HAP-1 (cell line): ENCODE data around the gene DCLK1.

ENCODE experiments used
- DNase-seq, 2 experiments: peaks; one replicate each; pipeline ENCODE4 v3.0.0-alpha.2; 2016 to 2020; ENCODE audit warnings: low spot score in 2 of 2
- H3K27me3 ChIP-seq: fragments of 250-450 bp; sonication (Bioruptor Pico); 2 replicates; pipeline ENCODE4 v1.5.1; 2020; ENCODE audit warnings: low read depth, mild to moderate bottlenecking, moderate library complexity
- H3K36me3 ChIP-seq: fragments of 250-450 bp; sonication (Bioruptor Pico); replicated peaks from 2 replicates; pipeline ENCODE4 v1.5.1; 2020; ENCODE audit warnings: mild to moderate bottlenecking
- H3K4me1 ChIP-seq: fragments of 250-450 bp; sonication (Bioruptor Pico); 2 replicates; pipeline ENCODE4 v1.5.1; 2020; ENCODE audit warnings: mild to moderate bottlenecking
- H3K4me3 ChIP-seq: fragments of 250-450 bp; sonication (Bioruptor Pico); 2 replicates; pipeline ENCODE4 v1.5.1; 2020; ENCODE audit warnings: mild to moderate bottlenecking, moderate library complexity
- H3K9me3 ChIP-seq: fragments of 250-450 bp; sonication (Bioruptor Pico); 2 replicates; pipeline ENCODE4 v1.5.1; 2020; ENCODE audit warnings: mild to moderate bottlenecking, moderate library complexity
- in situ Hi-C: fragments of 300-500 bp; cut with MboI; formaldehyde crosslinking; loops from 3 replicates; pipeline ENCODE4 v1.14.3; 2020; ENCODE audit warnings: low sequenced_read_pairs, inconsistent platforms, mixed read lengths

The DCLK1 gene

DNA sequence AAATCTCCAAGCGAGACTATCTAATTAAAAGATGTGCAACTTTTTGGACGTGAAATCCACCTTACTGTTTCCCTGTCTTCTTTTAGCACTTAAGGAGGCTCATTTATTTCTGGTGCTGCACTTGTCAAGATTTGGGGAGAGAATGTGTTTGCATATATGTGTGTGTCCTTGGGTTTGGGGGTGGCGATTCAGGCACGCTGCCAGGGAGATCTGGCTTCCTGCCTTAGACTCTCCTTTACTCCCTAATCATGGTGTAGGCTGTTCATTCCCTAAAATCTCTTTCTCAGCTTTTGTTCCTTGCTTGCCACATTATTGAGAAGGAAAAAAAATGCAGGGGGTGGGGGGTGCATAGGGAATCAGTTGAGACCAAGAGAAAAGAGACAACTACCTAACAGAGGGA, 271.2 kb downstream of the DCLK1 start:
- H3K27me3 ChIP-seq: no peaks in the 10 kb centered on the region
- no peak for DNase-seq
- in situ Hi-C loops: no loop called here

DNA sequence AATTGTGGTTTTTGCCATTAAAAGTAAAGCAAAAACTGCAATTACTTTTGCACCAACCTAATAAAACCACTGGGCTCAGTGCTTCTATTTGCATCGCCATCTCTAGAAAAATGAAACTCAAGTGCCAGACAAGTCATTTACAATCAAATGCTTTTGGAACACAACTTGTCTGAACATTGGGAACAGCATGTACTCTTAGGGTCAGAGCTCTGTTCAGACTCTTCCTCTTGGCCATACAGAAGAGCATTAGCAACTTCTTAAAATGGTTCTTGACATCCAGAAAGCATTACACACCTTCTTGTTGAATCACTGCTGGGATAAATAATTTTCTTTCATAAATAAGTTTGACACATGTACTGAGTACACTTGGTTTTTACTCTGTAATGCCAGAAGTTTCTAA, 272.5 kb downstream of the DCLK1 start:
- in situ Hi-C loops: no loop called here
- DNase-seq: no peak
- no peaks in the 10 kb centered on the region for H3K27me3 ChIP-seq
- H3K9me3 ChIP-seq: no peaks in the 10 kb centered on the region
- no peaks in the 10 kb centered on the region; the same call in 1 of the 2 replicates for H3K36me3 ChIP-seq
- no peak overlapping the region for H3K4me3 ChIP-seq
- peaks cover 14% of the 10 kb centered on the region for H3K4me1 ChIP-seq

More for the DNA sequence above, 271.2 kb downstream of the DCLK1 start:
- no peaks in the 10 kb centered on the region; the same call in 1 of the 2 replicates for H3K36me3 ChIP-seq
- H3K4me3 ChIP-seq: no peak overlapping the region
- H3K4me1 ChIP-seq: peaks cover 14% of the 10 kb centered on the region
- no peaks in the 10 kb centered on the region for H3K9me3 ChIP-seq

DNA sequence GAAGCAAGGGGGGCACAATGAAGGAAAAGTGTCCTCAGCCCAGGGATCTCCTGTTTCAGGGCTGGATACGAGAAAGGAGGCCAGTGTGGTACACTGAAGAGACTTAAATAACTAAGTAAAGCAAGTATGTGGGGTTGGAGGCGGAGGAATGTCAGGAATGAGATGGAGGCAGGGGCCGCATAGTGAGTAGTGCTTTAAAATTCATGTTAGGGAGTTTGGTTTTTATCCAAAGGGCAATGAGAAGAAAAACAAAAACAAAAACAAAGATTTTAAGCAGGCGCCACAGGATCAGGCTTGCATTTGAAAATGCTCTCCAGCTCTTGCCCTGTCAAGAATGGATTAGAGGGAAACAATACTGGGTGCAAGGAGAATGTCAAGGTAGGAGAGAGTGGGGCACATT, 273.4 kb downstream of the DCLK1 start:
- Histone ChIP-seq H3K27me3 (no peaks in the 10 kb centered on the region), H3K4me1 (peaks cover 14% of the 10 kb centered on the region), H3K36me3 (no peaks in the 10 kb centered on the region; the same call in 1 of the 2 replicates), H3K4me3 (no peak overlapping the region), H3K9me3 (no peaks in the 10 kb centered on the region)
- DNase-seq: no peak
- in situ Hi-C loops: no loop called here

DNA sequence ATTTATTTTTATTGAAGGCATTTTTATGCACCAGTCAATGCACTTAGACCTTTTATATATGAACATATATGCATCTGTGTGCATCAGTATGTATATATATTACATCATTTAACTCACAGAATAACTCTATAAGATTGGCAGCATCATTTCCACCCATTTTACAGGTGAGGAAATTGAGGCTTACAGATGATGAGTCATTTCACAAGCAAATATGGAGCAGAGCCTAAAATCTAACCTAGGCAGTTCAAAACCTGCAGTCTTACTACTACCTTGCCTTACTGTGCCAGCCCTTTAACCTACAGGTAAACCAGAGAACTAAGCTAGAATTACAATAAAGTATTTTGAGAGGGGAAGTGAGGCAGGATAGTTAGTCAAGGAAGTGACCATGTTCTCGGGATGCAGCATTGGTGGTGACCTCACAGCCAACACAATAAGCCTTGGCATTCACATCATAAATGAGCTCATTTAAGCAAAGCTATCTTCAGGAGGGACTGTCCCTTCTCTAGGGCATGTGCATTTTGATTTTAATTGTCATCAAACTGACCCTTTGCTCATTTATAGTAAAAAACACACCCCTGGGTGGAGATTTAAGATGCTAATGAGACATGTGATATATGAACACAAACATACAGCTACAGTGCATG, 274.3 kb downstream of the DCLK1 start:
- in situ Hi-C loops: no loop called here
- no peaks in the 10 kb centered on the region for H3K27me3 ChIP-seq
- H3K9me3 ChIP-seq: no peaks in the 10 kb centered on the region
- H3K4me1 ChIP-seq: peaks cover 14% of the 10 kb centered on the region
- no peak for DNase-seq
- H3K36me3 ChIP-seq: no peaks in the 10 kb centered on the region
- H3K4me3 ChIP-seq: no peak overlapping the region

DNA sequence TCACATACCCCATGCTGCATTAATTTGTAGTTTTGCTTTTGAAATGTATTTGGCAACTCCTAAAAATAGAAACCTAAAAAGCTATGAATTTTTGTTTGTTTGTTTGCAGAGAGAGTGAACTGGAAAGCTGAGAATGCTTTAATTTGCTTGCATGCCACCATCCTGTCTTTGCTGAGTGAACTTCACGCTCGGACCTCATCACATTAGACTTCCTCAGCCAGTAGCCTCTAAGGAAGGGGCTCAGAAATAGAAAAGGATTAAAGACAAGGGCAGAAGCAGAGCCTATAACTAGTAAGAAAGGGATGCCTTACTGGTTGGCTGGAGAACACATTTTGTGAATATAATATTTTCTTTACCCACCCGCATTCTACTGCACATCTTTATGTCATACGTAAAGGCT, 275.1 kb downstream of the DCLK1 start:
- no peaks in the 10 kb centered on the region for H3K27me3 ChIP-seq
- H3K36me3 ChIP-seq: no peaks in the 10 kb centered on the region
- H3K4me1 ChIP-seq: peaks cover 14% of the 10 kb centered on the region
- no peaks in the 10 kb centered on the region for H3K9me3 ChIP-seq
- no peak overlapping the region for H3K4me3 ChIP-seq
- in situ Hi-C loops: no loop called here
- DNase-seq: no peak

DNA sequence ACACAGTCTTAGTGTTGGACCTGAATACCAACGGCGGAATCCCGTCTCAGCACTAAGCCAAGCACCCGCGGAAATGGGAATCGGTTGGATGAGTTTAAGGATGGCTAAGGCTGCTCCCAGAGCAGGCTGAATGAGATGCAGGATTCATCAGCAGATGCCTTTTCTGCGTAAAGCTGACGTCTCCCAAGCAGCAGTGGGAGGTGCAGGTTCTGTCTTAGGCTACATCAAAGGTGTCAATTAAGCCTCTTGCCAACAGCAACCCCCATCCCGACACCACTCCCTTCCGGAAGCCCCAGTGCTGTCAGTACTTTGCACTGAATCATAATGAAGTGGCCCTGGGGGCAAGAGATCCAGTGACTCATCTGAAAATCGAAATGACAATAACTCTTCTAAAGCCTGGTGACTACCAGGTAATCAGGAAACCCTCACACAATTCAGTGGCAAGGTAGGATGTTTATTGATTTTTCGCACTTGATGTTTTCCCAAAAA, 275.6 kb downstream of the DCLK1 start:
- in situ Hi-C loops: no loop called here
- Histone ChIP-seq H3K4me3 (no peak overlapping the region), H3K4me1 (peaks cover 14% of the 10 kb centered on the region), H3K27me3 (no peaks in the 10 kb centered on the region), H3K9me3 (no peaks in the 10 kb centered on the region), H3K36me3 (no peaks in the 10 kb centered on the region)
- peak; percentile 61 to 75 for DNase-seq

DNA sequence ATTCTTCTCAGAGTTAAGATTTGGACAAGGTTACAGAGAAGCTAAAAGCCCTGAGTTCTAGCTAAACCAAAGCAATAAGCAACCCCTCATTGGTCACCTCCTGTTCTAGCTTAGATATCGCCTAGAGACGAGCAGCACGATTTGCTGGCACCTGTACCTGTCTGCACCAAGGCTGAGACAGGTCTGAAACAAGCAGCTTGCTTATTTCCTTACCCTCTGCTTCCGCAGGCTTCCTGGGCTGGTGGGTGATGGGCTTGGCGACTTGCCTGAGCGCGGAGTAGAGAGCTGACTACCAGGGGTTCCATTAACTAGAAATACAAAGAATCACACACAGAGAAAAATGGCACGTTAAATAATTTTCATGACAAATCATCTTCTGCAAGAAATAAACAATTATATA, 276.9 kb downstream of the DCLK1 start:
- Histone ChIP-seq H3K4me3 (no peak overlapping the region), H3K27me3 (no peaks in the 10 kb centered on the region), H3K4me1 (peaks cover 14% of the 10 kb centered on the region), H3K9me3 (no peaks in the 10 kb centered on the region), H3K36me3 (no peaks in the 10 kb centered on the region)
- DNase-seq: no peak
- in situ Hi-C loops: no loop called here

DNA sequence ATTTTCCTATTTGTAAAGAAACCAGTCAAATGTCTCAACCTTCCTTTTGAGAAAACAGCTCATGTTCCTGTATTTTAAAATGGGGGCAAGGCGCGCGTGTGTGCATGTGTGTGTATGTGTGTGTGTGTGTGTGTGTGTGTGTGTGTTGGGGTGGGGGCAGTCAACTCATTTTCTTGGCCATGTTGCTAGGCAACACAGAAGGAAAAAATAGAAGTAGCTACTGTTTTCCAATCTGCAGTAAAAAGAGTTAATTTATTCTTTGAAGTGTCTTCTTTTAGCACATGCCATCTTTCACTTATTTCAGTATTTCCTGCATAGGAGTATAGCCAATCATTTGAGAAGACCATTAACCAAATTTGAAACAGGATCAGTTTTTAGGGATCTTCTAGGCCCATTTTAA, 279.3 kb downstream of the DCLK1 start:
- no peaks in the 10 kb centered on the region for H3K9me3 ChIP-seq
- H3K36me3 ChIP-seq: no peaks in the 10 kb centered on the region
- H3K4me3 ChIP-seq: no peak overlapping the region
- in situ Hi-C loops: no loop called here
- peaks cover 14% of the 10 kb centered on the region for H3K4me1 ChIP-seq
- DNase-seq: no peak
- H3K27me3 ChIP-seq: no peaks in the 10 kb centered on the region

DNA sequence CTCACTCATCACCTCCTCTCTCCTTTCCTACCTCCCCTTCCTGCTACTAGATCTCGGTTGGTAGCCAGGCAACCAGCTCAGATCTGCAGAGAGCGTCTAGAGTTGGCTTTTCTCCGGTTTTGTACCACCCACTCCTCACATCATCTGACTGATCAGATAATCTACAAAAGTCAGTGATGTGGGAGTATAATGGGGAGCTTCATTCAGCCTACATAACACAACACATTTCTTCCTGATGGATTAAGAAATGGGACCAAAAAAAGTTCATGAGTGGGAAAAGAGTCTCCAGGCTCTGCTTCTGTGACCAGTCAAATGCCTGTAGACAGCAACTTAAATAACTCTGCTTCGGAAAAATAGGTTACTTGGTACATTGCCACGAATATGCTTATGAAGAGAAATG, 279.8 kb downstream of the DCLK1 start:
- no peak for DNase-seq
- H3K4me3 ChIP-seq: no peak overlapping the region
- no peaks in the 10 kb centered on the region for H3K36me3 ChIP-seq
- in situ Hi-C loops: no loop called here
- no peaks in the 10 kb centered on the region for H3K9me3 ChIP-seq
- H3K27me3 ChIP-seq: no peaks in the 10 kb centered on the region
- peaks cover 11% of the 10 kb centered on the region for H3K4me1 ChIP-seq

DNA sequence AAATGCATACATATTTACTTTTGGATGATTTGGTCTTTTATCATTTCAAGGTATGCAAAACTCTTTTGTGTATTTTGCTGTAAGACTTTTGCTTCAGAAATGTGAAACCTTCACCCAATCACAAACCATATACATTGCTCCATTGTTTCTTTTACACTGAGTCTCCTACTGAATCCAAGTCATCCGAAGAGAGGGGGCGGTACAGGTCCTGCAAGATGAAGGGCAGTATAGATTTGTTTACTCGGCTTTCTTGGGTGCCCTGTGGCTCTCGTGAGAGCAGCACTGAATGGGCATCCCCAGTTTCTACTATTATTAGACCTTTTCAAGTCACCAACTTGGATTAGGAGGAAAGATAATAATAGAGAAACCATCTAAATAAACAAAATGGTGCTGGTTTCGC, 280.6 kb downstream of the DCLK1 start:
- in situ Hi-C loops: no loop called here
- no peak for DNase-seq
- Histone ChIP-seq H3K27me3 (no peaks in the 10 kb centered on the region), H3K9me3 (no peaks in the 10 kb centered on the region), H3K4me3 (no peak overlapping the region), H3K36me3 (no peaks in the 10 kb centered on the region), H3K4me1 (peaks cover 3% of the 10 kb centered on the region)

DNA sequence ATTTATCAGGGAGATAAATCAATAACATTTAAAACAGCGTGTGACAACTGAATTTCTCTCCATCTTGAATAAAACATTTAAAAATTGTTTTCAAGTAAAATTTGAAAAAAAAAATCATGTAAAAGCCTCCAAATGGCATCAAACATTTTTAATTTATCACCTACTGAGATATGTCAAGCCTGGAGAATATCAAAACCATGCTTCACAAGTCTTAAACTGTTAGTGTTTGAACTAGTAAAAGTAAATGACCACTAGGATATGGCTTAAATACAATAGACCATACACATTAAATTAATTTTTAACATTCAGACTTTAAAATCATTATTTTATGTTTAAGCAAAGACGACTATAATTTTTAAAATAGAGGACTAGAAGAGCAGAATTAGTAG, 281.9 kb downstream of the DCLK1 start:
- DNase-seq: no peak
- no peaks in the 10 kb centered on the region for H3K4me1 ChIP-seq
- no peak overlapping the region for H3K4me3 ChIP-seq
- no peaks in the 10 kb centered on the region for H3K36me3 ChIP-seq
- in situ Hi-C loops: no loop called here
- no peaks in the 10 kb centered on the region for H3K9me3 ChIP-seq
- no peaks in the 10 kb centered on the region for H3K27me3 ChIP-seq

DNA sequence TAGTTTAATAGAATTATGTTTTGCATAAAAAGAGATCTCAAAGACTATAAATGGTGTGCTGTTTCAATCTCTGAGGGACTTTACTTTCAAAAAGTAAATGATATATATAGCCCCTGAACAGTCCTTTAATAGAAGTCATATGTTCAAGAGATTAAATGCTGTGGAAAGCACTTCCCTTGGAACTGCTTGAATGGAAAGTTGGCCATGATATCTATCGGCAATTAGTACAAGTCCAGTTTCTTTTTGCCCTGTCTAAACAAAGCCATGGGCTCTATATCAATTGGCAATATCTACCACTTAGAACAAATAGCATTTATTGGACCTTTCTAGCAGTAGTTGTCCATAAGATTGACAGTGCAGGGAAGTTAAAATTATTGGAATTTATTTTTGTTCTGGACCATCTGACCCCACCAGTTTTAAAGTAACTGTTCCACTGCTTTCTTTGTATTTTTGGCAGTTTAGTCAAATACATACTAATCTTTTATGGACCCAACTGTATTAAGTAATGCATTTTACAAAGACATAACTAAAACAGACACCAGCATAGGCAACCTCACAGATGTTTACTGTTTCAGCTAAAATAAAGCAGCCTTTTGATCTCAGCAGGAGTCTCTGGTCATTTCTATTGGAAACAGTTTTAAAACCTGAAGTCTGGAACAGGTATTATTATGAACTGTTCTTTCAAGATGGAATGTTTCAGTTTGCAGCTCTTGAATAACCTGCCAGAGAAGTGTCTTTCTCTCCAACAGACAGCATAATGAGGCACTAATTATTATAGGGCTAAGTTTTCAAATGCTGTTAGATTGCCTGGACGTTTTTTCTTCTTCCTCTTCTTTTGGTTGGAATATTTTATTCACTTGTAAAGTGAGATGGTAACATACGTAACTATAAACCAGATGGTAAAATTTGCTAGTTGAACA, 282.6 kb downstream of the DCLK1 start:
- DNase-seq: no peak
- H3K9me3 ChIP-seq: no peaks in the 10 kb centered on the region
- no peak overlapping the region for H3K4me3 ChIP-seq
- H3K4me1 ChIP-seq: no peaks in the 10 kb centered on the region
- H3K36me3 ChIP-seq: no peaks in the 10 kb centered on the region
- H3K27me3 ChIP-seq: no peaks in the 10 kb centered on the region
- in situ Hi-C loops: no loop called here

DNA sequence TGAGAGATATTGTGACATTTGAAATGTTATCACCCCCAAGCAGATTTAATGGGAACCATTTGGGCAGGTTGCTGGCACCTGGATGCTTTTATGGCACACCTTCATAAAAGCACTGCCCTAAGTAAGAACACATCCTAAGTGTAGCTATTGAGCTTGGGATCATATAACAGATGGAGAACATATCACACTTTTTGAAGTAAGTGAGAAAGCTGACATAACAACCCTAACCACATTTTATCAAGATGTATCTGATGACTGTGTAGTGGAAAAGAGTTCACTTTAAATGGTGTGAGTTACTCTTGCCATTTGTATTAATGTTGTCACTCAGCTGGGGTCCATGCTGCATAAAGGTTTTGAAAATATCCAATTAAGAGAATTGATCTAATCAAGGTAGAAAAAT, 287.9 kb downstream of the DCLK1 start:
- Histone ChIP-seq H3K36me3 (no peaks in the 10 kb centered on the region), H3K27me3 (no peaks in the 10 kb centered on the region), H3K4me1 (peaks cover 6% of the 10 kb centered on the region), H3K9me3 (no peaks in the 10 kb centered on the region), H3K4me3 (no peak overlapping the region)
- no peak for DNase-seq
- in situ Hi-C loops: no loop called here

DNA sequence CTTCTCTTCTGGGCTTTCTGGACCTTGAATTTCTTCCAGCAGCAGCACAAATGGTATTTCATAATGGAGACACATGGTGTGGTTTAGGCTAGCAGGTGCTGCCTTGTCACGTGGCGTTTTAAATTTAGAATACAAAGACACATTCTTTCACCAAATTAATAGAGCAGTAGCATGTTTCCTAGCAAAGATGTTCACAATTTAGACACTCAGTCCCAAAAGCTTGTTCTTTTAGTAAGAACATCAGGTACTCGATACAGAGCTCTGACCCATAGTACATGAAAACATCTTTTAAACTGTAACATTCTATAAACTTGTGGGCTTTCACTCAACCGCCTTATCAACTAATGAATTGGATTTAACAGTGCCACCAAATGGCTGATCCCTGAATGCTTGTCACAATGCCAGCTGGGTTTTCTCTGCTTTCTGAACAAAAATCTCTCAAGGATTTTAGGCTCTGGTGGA, 290.1 kb downstream of the DCLK1 start:
- no peak overlapping the region for H3K4me3 ChIP-seq
- no peak for DNase-seq
- no peaks in the 10 kb centered on the region for H3K27me3 ChIP-seq
- H3K4me1 ChIP-seq: peaks cover 6% of the 10 kb centered on the region
- no peaks in the 10 kb centered on the region for H3K9me3 ChIP-seq
- no peaks in the 10 kb centered on the region for H3K36me3 ChIP-seq
- in situ Hi-C loops: no loop called here
